Body of pancreas (tissue), 4 donors: ENCODE data around the gene TXNDC5. TPM values are rescaled to one million over a fixed set of nuclear protein-coding genes. Genes with fewer than 3 reads are reported as not detected.

Experiments used
- ATAC-seq: fragments of 150-250 bp; one replicate; pipeline ENCODE4 v1.9.1; 2016
- DNase-seq, 4 donors: peaks; one replicate each; pipeline ENCODE4 v3.0.0-alpha.2; 2019
- H3K27ac ChIP-seq, 4 donors: fragments of 200-600 bp; sonication (generic); 1 replicate in 3 of 4; 2 replicates in 1 of 4; pipeline versions ENCODE4 v1.5.1 to v1.6.1; 2016 to 2019; ENCODE audit warnings: mild to moderate bottlenecking in 1 of 4, mixed read lengths in 1 of 4, moderate library complexity in 1 of 4
- H3K27me3 ChIP-seq, 2 donors: fragments of 200-600 bp; sonication (generic); one replicate each; pipeline ENCODE4 v1.6.0; 2016; ENCODE audit warnings: mild to moderate bottlenecking in 1 of 2
- H3K36me3 ChIP-seq, 2 donors: fragments of 200-600 bp; sonication (generic); replicated peaks in 1 of 2; 2 replicates each; pipeline ENCODE4 v1.5.1; 2016; ENCODE audit warnings: low read depth in 2 of 2; ENCODE audit not compliant: insufficient read depth in 1 of 2
- H3K4me1 ChIP-seq: fragments of 200-600 bp; sonication (generic); one replicate; pipeline ENCODE4 v1.6.0; 2016
- H3K4me3 ChIP-seq, 2 donors: fragments of 200-600 bp; sonication (generic); 1 replicate in 1 of 2; 2 replicates in 1 of 2; pipeline ENCODE4 v1.5.1; 2016 to 2019
- H3K9me3 ChIP-seq, 3 donors: fragments of 200-600 bp; sonication (generic); 1 replicate in 2 of 3; 2 replicates in 1 of 3; pipeline ENCODE4 v1.5.1; 2016
- CTCF ChIP-seq, 7 experiments: fragments of 450-650 bp in 4 of 7; fragments of 200-600 bp in 3 of 7; sonication (generic) in 3 of 7; IDR thresholded peaks; one replicate each; pipeline ENCODE4 v1.5.1; 2016 to 2019; ENCODE audit warnings: antibody characterized with exemption in 7 of 7
- POLR2A ChIP-seq, 3 donors: fragments of 450-650 bp; IDR thresholded peaks; one replicate each; pipeline ENCODE4 v1.6.1; 2016; ENCODE audit warnings: antibody characterized with exemption in 3 of 3, mild to moderate bottlenecking in 2 of 3
- WGBS, 2 donors: methylation state at CpG; one replicate each; pipeline ENCODE4 v1.1.5; 2017; 5-methylcytosine and 5-hydroxymethylcytosine counted together
- intact Hi-C: fragments of 100-400 bp; cut with DNase I; formaldehyde crosslinking; loops from one replicate; pipeline ENCODE4 v1.15.1; 2023
- total RNA-seq, 2 donors: library from RNA; depleted of rRNA; stranded (reverse); fragments of >200 nt; gene quantifications; one replicate each; pipeline ENCODE4 v1.1.0, GENCODE V29; 2016

TXNDC5 gene
- total RNA-seq, 2 donors from 2014 or later: 104 to 112 TPM

- H3K4me1 ChIP-seq: no peaks in the 10 kb centered on the region
- intact Hi-C loops: no loop called here
- DNase-seq: no peak
- H3K4me3 ChIP-seq: no peak overlapping the region
- H3K27me3 ChIP-seq: no peaks in the 10 kb centered on the region
- TF ChIP-seq CTCF (IDR thresholded peaks at IDR 0.05) (no peak), POLR2A (IDR thresholded peaks at IDR 0.05) (no peak)
- H3K9me3 ChIP-seq: no peaks in the 10 kb centered on the region
- no peak overlapping the region for H3K27ac ChIP-seq
- no peak for ATAC-seq
- WGBS, 2 donors: 66% methylated on average over 9 of the region's 9 CpGs
- H3K36me3 ChIP-seq: no peaks in the 10 kb centered on the region
Measured at GRCh38 chr6:7832904-7833750, 77.5 kb downstream of the TXNDC5 start.

Other genes starting within 250 kb of the TXNDC5 start
- 1 to 10 TPM; 1.6 to 1.8 TPM for gene BMP6, start 184.7 kb downstream of the TXNDC5 start, total RNA-seq
- 1 to 10 TPM; 2.6 to 4.4 TPM for gene BLOC1S5, start 153.6 kb upstream of the TXNDC5 start, total RNA-seq
- 10 to 100 TPM; 18.9 to 25.4 TPM for gene EEF1E1, start 191.8 kb upstream of the TXNDC5 start, total RNA-seq